ENCODE measurements around the gene PDE10A. TPM values are rescaled to one million over a fixed set of nuclear protein-coding genes. Genes with fewer than 3 reads are reported as not detected.
A peak's percentile ranks its signal among the peaks of the same experiment; 100 is the strongest.

Gene PDE10A
- total RNA-seq, 6 experiments from 2014 or later: 1.2 to 2.0 (median 1.6) TPM; not detected in 2

- Mint-ChIP-seq H3K27me3 (ENCODE audit: insufficient read depth) (no peaks in the 10 kb centered on the region), H3K36me3 (ENCODE audit: low read depth) (no peaks in the 10 kb centered on the region; the same call in 1 of the 2 replicates), H3K27ac (no peak overlapping the region), H3K4me1 (ENCODE audit: low read depth) (no peaks in the 10 kb centered on the region), H3K9me3 (peaks cover 30% of the 10 kb centered on the region), H3K4me3 (no peak overlapping the region)
- DNase-seq: no peak
- no peak for TF ChIP-seq CTCF (IDR thresholded peaks at IDR 0.05)
Measured at GRCh38 chr6:165447141-165447540, 215.9 kb downstream of the PDE10A start.

- DNase-seq: no peak
- Mint-ChIP-seq H3K27me3 (ENCODE audit: insufficient read depth) (no peaks in the 10 kb centered on the region), H3K9me3 (peaks cover 22% of the 10 kb centered on the region), H3K36me3 (ENCODE audit: low read depth) (no peaks in the 10 kb centered on the region; the same call in 1 of the 2 replicates), H3K4me3 (no peak overlapping the region), H3K4me1 (ENCODE audit: low read depth) (no peaks in the 10 kb centered on the region), H3K27ac (no peak overlapping the region)
- TF ChIP-seq CTCF (IDR thresholded peaks at IDR 0.05): no peak
Measured at GRCh38 chr6:165446331-165446730, 216.7 kb downstream of the PDE10A start.

GRCh38 chr6:165443462-165443861 lies 219.6 kb downstream of the PDE10A start:
- no peak for TF ChIP-seq CTCF (IDR thresholded peaks at IDR 0.05)
- Mint-ChIP-seq H3K36me3 (ENCODE audit: low read depth) (no peaks in the 10 kb centered on the region; the same call in 1 of the 2 replicates), H3K4me1 (ENCODE audit: low read depth) (no peaks in the 10 kb centered on the region), H3K27ac (no peak overlapping the region), H3K4me3 (no peak overlapping the region), H3K9me3 (peaks cover 18% of the 10 kb centered on the region), H3K27me3 (ENCODE audit: insufficient read depth) (no peaks in the 10 kb centered on the region)
- DNase-seq: no peak

GRCh38 chr6:165441181-165441580 lies 221.9 kb downstream of the PDE10A start:
- H3K9me3 Mint-ChIP-seq: peaks cover 18% of the 10 kb centered on the region
- H3K27me3 Mint-ChIP-seq (ENCODE audit: insufficient read depth): no peaks in the 10 kb centered on the region
- H3K4me3 Mint-ChIP-seq: no peak overlapping the region
- no peaks in the 10 kb centered on the region; the same call in 1 of the 2 replicates for H3K36me3 Mint-ChIP-seq (ENCODE audit: low read depth)
- DNase-seq: no peak
- no peak overlapping the region for H3K27ac Mint-ChIP-seq
- no peaks in the 10 kb centered on the region for H3K4me1 Mint-ChIP-seq (ENCODE audit: low read depth)
- TF ChIP-seq CTCF (IDR thresholded peaks at IDR 0.05): no peak

- no peaks in the 10 kb centered on the region; the same call in 1 of the 2 replicates for H3K36me3 Mint-ChIP-seq (ENCODE audit: low read depth)
- no peaks in the 10 kb centered on the region for H3K27me3 Mint-ChIP-seq (ENCODE audit: insufficient read depth)
- H3K4me1 Mint-ChIP-seq (ENCODE audit: low read depth): no peaks in the 10 kb centered on the region
Measured at GRCh38 chr6:165439928-165440554, 223.0 kb downstream of the PDE10A start.

More at GRCh38 chr6:165439928-165440554, 223.0 kb downstream of the PDE10A start:
- DNase-seq: peak; percentile 6
- peaks cover 16% of the 10 kb centered on the region for H3K9me3 Mint-ChIP-seq
- no peak overlapping the region for H3K4me3 Mint-ChIP-seq
- TF ChIP-seq CTCF (IDR thresholded peaks at IDR 0.05): peak; percentile 69
- no peak overlapping the region for H3K27ac Mint-ChIP-seq
